HCT116 (cell line): ENCODE results near the gene CDR2. TPM values are rescaled to one million over a fixed set of nuclear protein-coding genes. Genes with fewer than 3 reads are reported as not detected.

Source experiments
- ATAC-seq: fragments of 200-7000 bp; cut with Tn5 transposase; 2 replicates; pipeline ENCODE4 v1.9.1; 2020; ENCODE audit warnings: mild to moderate bottlenecking, moderate library complexity
- BruUV-seq: library from RNA; stranded (reverse); fragments of 400-500 nt; replicated peaks from 2 replicates; lab custom pipeline; 2021; lab: Mats Ljungman, UMichigan
- CTCF ChIA-PET: fragments of 300-600 bp; sonication (Branson Sonifier 250); formaldehyde crosslinking; loops from one replicate; lab custom pipeline; 2021; ENCODE audit warnings: antibody characterized with exemption; lab: Charles Lee
- POLR2A ChIA-PET: fragments of 300-600, 350-600 bp; sonication (Branson Sonifier 250); formaldehyde crosslinking; loops from one replicate; lab custom pipeline; 2021; ENCODE audit warnings: antibody characterized with exemption; lab: Charles Lee
- RAD21 ChIA-PET, 2 experiments: fragments of 300-600 bp; sonication (Branson Sonifier 250); formaldehyde crosslinking; loops; one replicate each; lab custom pipeline; 2023; ENCODE audit warnings: low total read pairs in 2 of 2; ENCODE audit not compliant: uncharacterized antibody in 2 of 2, unreplicated experiment in 2 of 2, low non-redundant PET in 1 of 2; lab: Charles Lee
- DNase-seq: peaks from one replicate; pipeline ENCODE4 v3.0.0-alpha.2; 2010; ENCODE audit warnings: low read depth, low spot score
- H2AFZ ChIP-seq: fragments of 200-600 bp; shearing (Covaris generic), sonication (generic); 2 replicates; pipeline ENCODE4 v1.6.1; 2017; ENCODE audit warnings: low read depth, mixed run types, mixed read lengths, antibody characterized with exemption, low read length; ENCODE audit not compliant: poor library complexity, severe bottlenecking
- H3K27ac ChIP-seq: 2 replicates; pipeline ENCODE4 v1.5.1; 2012; ENCODE audit warnings: low read depth, low read length
- H3K27me3 ChIP-seq: fragments of 200-600 bp; sonication (generic); 2 replicates; pipeline ENCODE4 v1.6.1; 2016; ENCODE audit warnings: mixed run types, low read length, mixed read lengths; ENCODE audit not compliant: insufficient read depth
- H3K36me3 ChIP-seq, 2 experiments: fragments of 200-500 bp in 1 of 2; fragments of 200-600 bp in 1 of 2; sonication (Bioruptor generic) in 1 of 2; sonication (generic) in 1 of 2; 2 replicates each; pipeline versions ENCODE4 v1.5.1 to v1.6.1; 2014 to 2016; ENCODE audit warnings: low read length in 2 of 2, inconsistent platforms in 1 of 2, mixed read lengths in 1 of 2, mixed run types in 1 of 2; ENCODE audit not compliant: insufficient read depth in 2 of 2, control insufficient read depth in 1 of 2
- H3K4me1 ChIP-seq, 2 experiments: fragments of 200-600 bp in 1 of 2; sonication (generic) in 1 of 2; 2 replicates each; pipeline versions ENCODE4 v1.5.1 to v1.6.1; 2012 to 2017; ENCODE audit warnings: low read length in 2 of 2, inconsistent platforms in 1 of 2, mild to moderate bottlenecking in 1 of 2, mixed read lengths in 1 of 2, mixed run types in 1 of 2, moderate library complexity in 1 of 2; ENCODE audit not compliant: insufficient read depth in 2 of 2, control insufficient read depth in 1 of 2
- H3K4me2 ChIP-seq: fragments of 200-600 bp; sonication (generic); 2 replicates; pipeline ENCODE4 v1.6.1; 2017; ENCODE audit warnings: mixed run types, low read length, mixed read lengths
- H3K4me3 ChIP-seq, 2 experiments: fragments of 200-600 bp in 1 of 2; sonication (generic) in 1 of 2; replicated peaks in 1 of 2; 2 replicates each; pipeline ENCODE4 v1.5.1; 2011 to 2016; ENCODE audit warnings: low read length in 2 of 2, control low read depth in 1 of 2, low read depth in 1 of 2, mild to moderate bottlenecking in 1 of 2, mixed read lengths in 1 of 2, mixed run types in 1 of 2
- H3K79me2 ChIP-seq: fragments of 200-600 bp; sonication (generic); 2 replicates; pipeline ENCODE4 v1.6.1; 2017; ENCODE audit warnings: mild to moderate bottlenecking, mixed run types, low read length, moderate library complexity, mixed read lengths; ENCODE audit not compliant: insufficient read depth
- H3K9ac ChIP-seq: fragments of 200-600 bp; sonication (generic); 2 replicates; pipeline ENCODE4 v1.6.1; 2016; ENCODE audit warnings: low read length, mixed read lengths
- H3K9me2 ChIP-seq: fragments of 200-600 bp; sonication (generic), shearing (Covaris generic); 2 replicates; pipeline ENCODE4 v1.6.1; 2017; ENCODE audit warnings: mixed run types, mild to moderate bottlenecking, moderate library complexity; ENCODE audit not compliant: insufficient read depth
- H3K9me3 ChIP-seq, 2 experiments: fragments of 200-500 bp in 1 of 2; fragments of 200-600 bp in 1 of 2; sonication (Bioruptor generic) in 1 of 2; sonication (generic) in 1 of 2; 2 replicates each; pipeline ENCODE4 v1.6.1; 2014 to 2017; ENCODE audit warnings: low read length in 2 of 2, mixed read lengths in 2 of 2, inconsistent platforms in 1 of 2, low read depth in 1 of 2, mild to moderate bottlenecking in 1 of 2, mixed run types in 1 of 2, moderate library complexity in 1 of 2; ENCODE audit not compliant: control insufficient read depth in 1 of 2, insufficient read depth in 1 of 2
- H4K20me1 ChIP-seq: fragments of 200-600 bp; sonication (generic), shearing (Covaris generic); 2 replicates; pipeline ENCODE4 v1.6.1; 2017; ENCODE audit warnings: mixed run types, mild to moderate bottlenecking, moderate library complexity; ENCODE audit not compliant: insufficient read depth
- ATF3 ChIP-seq: IDR thresholded peaks from 2 replicates; pipeline ENCODE4 v1.6.1; 2012
- CBX3 ChIP-seq: IDR thresholded peaks from 2 replicates; pipeline ENCODE4 v1.6.1; 2012; ENCODE audit warnings: low read depth
- CEBPB ChIP-seq: IDR thresholded peaks from 2 replicates; pipeline ENCODE4 v1.6.1; 2012; ENCODE audit warnings: low read depth
- EGR1 ChIP-seq: IDR thresholded peaks from 2 replicates; pipeline ENCODE4 v1.6.1; 2012; ENCODE audit warnings: low read depth
- FOSL1 ChIP-seq: IDR thresholded peaks from 2 replicates; pipeline ENCODE4 v1.6.1; 2012; ENCODE audit warnings: low read depth
- JUND ChIP-seq: IDR thresholded peaks from 2 replicates; pipeline ENCODE4 v1.6.1; 2012
- POLR2AphosphoS5 ChIP-seq: IDR thresholded peaks from 2 replicates; pipeline ENCODE4 v1.6.1; 2011; ENCODE audit warnings: mild to moderate bottlenecking, low read depth, low read length, moderate library complexity
- RAD21 ChIP-seq: IDR thresholded peaks from 2 replicates; pipeline ENCODE4 v1.6.1; 2012; ENCODE audit warnings: low read depth, mild to moderate bottlenecking
- SP1 ChIP-seq: IDR thresholded peaks from 2 replicates; pipeline ENCODE4 v1.6.1; 2012; ENCODE audit warnings: low read depth
- SRF ChIP-seq: IDR thresholded peaks from 2 replicates; pipeline ENCODE4 v1.6.1; 2012; ENCODE audit warnings: low read depth
- TCF7L2 ChIP-seq: IDR thresholded peaks from 2 replicates; pipeline ENCODE4 v1.7.0; 2011; ENCODE audit warnings: borderline replicate concordance, inconsistent platforms; ENCODE audit not compliant: insufficient read depth, insufficient read length; ENCODE audit errors: extremely low read depth
- YY1 ChIP-seq: IDR thresholded peaks from 2 replicates; pipeline ENCODE4 v1.6.1; 2011; ENCODE audit warnings: low read length, low read depth, moderate library complexity, mild to moderate bottlenecking; ENCODE audit not compliant: insufficient replicate concordance; ENCODE audit errors: extremely low read depth
- ZNF274 ChIP-seq: fragments of 200-500 bp; sonication (Bioruptor generic); IDR thresholded peaks from 2 replicates; pipeline ENCODE4 v1.6.1; 2014; ENCODE audit warnings: mild to moderate bottlenecking, low read depth, low read length, inconsistent platforms
- intact Hi-C: fragments of 100-400 bp; cut with micrococcal nuclease; formaldehyde crosslinking; loops from 2 replicates; pipeline ENCODE4 v1.10.0; 2022
- total RNA-seq: library from RNA; stranded (reverse); gene quantifications from one replicate; pipeline ENCODE4 v1.2.1, GENCODE V29; 2021; ENCODE audit not compliant: unreplicated experiment
- TF ChIP-seq, protein P1 (sequence below): IDR thresholded peaks from 2 replicates; pipeline ENCODE4 v1.6.1; 2012; ENCODE audit warnings: low read depth
- TF ChIP-seq, protein P2 (sequence below): IDR thresholded peaks from 2 replicates; pipeline ENCODE4 v1.6.1; 2011; ENCODE audit warnings: mild to moderate bottlenecking, low read length, moderate library complexity; ENCODE audit not compliant: insufficient replicate concordance; ENCODE audit errors: extremely low read depth
- TF ChIP-seq, protein P3 (sequence below): IDR thresholded peaks from 2 replicates; pipeline ENCODE4 v1.6.1; 2012

CDR2 gene
- total RNA-seq, 1 experiment from 2014 or later: 27.3 TPM

DNA sequence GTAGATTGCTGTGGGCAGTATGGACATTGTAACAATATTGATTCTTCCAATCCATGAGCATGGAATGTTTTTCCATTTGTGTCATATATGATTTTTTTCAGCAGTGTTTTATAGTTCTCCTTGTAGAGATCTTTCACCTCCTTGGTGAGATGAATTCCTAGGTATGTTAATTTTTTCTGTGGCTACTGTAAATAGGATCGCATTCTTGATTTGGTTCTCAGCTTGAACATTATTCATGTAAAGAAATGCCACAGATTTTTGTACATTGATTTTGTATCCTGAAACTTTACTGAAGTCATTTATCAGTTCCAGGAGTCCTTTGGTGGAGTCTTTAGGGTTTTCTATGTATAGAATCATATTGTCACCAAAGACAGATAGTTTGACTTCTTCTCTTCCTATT is 19.7 kb upstream of the CDR2 start:
- Histone ChIP-seq H3K9me2 (no peaks in the 10 kb centered on the region), H3K4me2 (no peak overlapping the region), H3K9ac (no peak overlapping the region), H3K9me3 (no peaks in the 10 kb centered on the region), H3K4me1 (peaks cover 8 to 9% of the 10 kb centered on the region in 2 experiments), H3K27ac (no peak overlapping the region), H3K4me3 (no peak overlapping the region), H2AFZ (no peak overlapping the region), H3K36me3 (no peaks in the 10 kb centered on the region), H3K27me3 (no peaks in the 10 kb centered on the region), H4K20me1 (no peaks in the 10 kb centered on the region), H3K79me2 (no peaks in the 10 kb centered on the region)
- DNase-seq (no peak), ATAC-seq (no peak)
- POLR2A ChIA-PET: no interaction called here
- RAD21 ChIA-PET: no interaction called here
- intact Hi-C loops: no loop called here
- no TSS peak for BruUV-seq
- CTCF ChIA-PET: no interaction called here
- TF ChIP-seq, protein P1, sequence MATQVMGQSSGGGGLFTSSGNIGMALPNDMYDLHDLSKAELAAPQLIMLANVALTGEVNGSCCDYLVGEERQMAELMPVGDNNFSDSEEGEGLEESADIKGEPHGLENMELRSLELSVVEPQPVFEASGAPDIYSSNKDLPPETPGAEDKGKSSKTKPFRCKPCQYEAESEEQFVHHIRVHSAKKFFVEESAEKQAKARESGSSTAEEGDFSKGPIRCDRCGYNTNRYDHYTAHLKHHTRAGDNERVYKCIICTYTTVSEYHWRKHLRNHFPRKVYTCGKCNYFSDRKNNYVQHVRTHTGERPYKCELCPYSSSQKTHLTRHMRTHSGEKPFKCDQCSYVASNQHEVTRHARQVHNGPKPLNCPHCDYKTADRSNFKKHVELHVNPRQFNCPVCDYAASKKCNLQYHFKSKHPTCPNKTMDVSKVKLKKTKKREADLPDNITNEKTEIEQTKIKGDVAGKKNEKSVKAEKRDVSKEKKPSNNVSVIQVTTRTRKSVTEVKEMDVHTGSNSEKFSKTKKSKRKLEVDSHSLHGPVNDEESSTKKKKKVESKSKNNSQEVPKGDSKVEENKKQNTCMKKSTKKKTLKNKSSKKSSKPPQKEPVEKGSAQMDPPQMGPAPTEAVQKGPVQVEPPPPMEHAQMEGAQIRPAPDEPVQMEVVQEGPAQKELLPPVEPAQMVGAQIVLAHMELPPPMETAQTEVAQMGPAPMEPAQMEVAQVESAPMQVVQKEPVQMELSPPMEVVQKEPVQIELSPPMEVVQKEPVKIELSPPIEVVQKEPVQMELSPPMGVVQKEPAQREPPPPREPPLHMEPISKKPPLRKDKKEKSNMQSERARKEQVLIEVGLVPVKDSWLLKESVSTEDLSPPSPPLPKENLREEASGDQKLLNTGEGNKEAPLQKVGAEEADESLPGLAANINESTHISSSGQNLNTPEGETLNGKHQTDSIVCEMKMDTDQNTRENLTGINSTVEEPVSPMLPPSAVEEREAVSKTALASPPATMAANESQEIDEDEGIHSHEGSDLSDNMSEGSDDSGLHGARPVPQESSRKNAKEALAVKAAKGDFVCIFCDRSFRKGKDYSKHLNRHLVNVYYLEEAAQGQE: no peak
- TF ChIP-seq POLR2AphosphoS5: no peak
- TF ChIP-seq ZNF274: no peak
- TF ChIP-seq, protein P2, sequence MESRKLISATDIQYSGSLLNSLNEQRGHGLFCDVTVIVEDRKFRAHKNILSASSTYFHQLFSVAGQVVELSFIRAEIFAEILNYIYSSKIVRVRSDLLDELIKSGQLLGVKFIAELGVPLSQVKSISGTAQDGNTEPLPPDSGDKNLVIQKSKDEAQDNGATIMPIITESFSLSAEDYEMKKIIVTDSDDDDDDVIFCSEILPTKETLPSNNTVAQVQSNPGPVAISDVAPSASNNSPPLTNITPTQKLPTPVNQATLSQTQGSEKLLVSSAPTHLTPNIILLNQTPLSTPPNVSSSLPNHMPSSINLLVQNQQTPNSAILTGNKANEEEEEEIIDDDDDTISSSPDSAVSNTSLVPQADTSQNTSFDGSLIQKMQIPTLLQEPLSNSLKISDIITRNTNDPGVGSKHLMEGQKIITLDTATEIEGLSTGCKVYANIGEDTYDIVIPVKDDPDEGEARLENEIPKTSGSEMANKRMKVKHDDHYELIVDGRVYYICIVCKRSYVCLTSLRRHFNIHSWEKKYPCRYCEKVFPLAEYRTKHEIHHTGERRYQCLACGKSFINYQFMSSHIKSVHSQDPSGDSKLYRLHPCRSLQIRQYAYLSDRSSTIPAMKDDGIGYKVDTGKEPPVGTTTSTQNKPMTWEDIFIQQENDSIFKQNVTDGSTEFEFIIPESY: no peak
- TF ChIP-seq TCF7L2: no peak
- no peak for TF ChIP-seq SRF
- no peak for TF ChIP-seq JUND
- no peak for TF ChIP-seq CBX3
- TF ChIP-seq EGR1: no peak
- no peak for TF ChIP-seq SP1
- TF ChIP-seq, protein P3, sequence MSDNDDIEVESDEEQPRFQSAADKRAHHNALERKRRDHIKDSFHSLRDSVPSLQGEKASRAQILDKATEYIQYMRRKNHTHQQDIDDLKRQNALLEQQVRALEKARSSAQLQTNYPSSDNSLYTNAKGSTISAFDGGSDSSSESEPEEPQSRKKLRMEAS: no peak
- TF ChIP-seq FOSL1: no peak
- TF ChIP-seq YY1: no peak
- TF ChIP-seq CEBPB: no peak
- no peak for TF ChIP-seq RAD21
- TF ChIP-seq ATF3: no peak
